Measurements from ENCODE around the gene TOLLIP. TPM values are rescaled to one million over a fixed set of nuclear protein-coding genes. Genes with fewer than 3 reads are reported as not detected.
"Not testable (repeated sequence)": the region's sequence is repeated elsewhere in the genome, so short reads cannot be mapped to it uniquely, and the experiment has no call there.

TOLLIP gene
- 10 to 100 TPM; 51.1 to 63.9 TPM for total RNA-seq

GRCh38 chr11:1309498-1310317 lies at the start of gene TOLLIP:
Gene TOLLIP (minus strand): TSS chr11:1309632. CDS start chr11:1309498, 134 bp downstream.
- WGBS, 2 donors: 0 to 1% methylated on average over 9 to 79 of the region's 97 CpGs
- no peaks in the 10 kb centered on the region for H3K9me3 ChIP-seq
- no peaks in the 10 kb centered on the region for H3K36me3 ChIP-seq (replicated peaks in 1 of 2; ENCODE audit: insufficient read depth in 1 of 2, low read depth in 2 of 2)
- H3K27me3 ChIP-seq: no peaks in the 10 kb centered on the region
- peak within 1 kb of the TSS; percentile 50 to 71 for H3K4me3 ChIP-seq
- intact Hi-C loops (cut with DNase I): no loop called here
- peaks cover 51% of the 10 kb centered on the region for H3K4me1 ChIP-seq
- TF ChIP-seq CTCF (IDR thresholded peaks at IDR 0.05) (peak in 3 of 7 experiments; percentile 27 to 46 (median 29)), POLR2A (IDR thresholded peaks at IDR 0.05) (peak; percentile 87 to 92 (median 90))
- H3K27ac ChIP-seq: peak within 1 kb of the TSS; percentile 76 to 97 (median 94)
- ATAC-seq: peak; percentile 96
- peak; percentile 94 to 96 (median 95) for DNase-seq

GRCh38 chr11:1358931-1359330 lies 49.5 kb upstream of the TOLLIP start:
- H3K36me3 ChIP-seq (replicated peaks in 1 of 2; ENCODE audit: insufficient read depth in 1 of 2, low read depth in 2 of 2); DNase-seq; H3K27ac ChIP-seq; ATAC-seq; H3K9me3 ChIP-seq; H3K4me3 ChIP-seq; H3K27me3 ChIP-seq; intact Hi-C loops (cut with DNase I): not testable (repeated sequence)
- peaks cover 12% of the 10 kb centered on the region for H3K4me1 ChIP-seq
- 93 to 94% methylated on average over 17 of the region's 17 CpGs for WGBS, 2 donors

GRCh38 chr11:1358286-1358685 lies 48.9 kb upstream of the TOLLIP start:
- no peaks in the 10 kb centered on the region for H3K9me3 ChIP-seq
- H3K4me1 ChIP-seq: peaks cover 12% of the 10 kb centered on the region
- no peak overlapping the region for H3K27ac ChIP-seq
- WGBS, 2 donors: 76 to 80% methylated on average over 10 to 16 of the region's 16 CpGs
- DNase-seq (no peak), ATAC-seq (no peak)
- H3K27me3 ChIP-seq: peaks cover 0 to 4% of the 10 kb centered on the region in 2 donors
- no peak for TF ChIP-seq POLR2A (IDR thresholded peaks at IDR 0.05)
- TF ChIP-seq CTCF (IDR thresholded peaks at IDR 0.05): no peak
- intact Hi-C loops (cut with DNase I): no loop called here
- no peak overlapping the region for H3K4me3 ChIP-seq
- no peaks in the 10 kb centered on the region for H3K36me3 ChIP-seq (replicated peaks in 1 of 2; ENCODE audit: insufficient read depth in 1 of 2, low read depth in 2 of 2)

GRCh38 chr11:1356478-1356960 lies 47.1 kb upstream of the TOLLIP start:
- DNase-seq (no peak), ATAC-seq (peak; percentile 10)
- intact Hi-C loops (cut with DNase I): no loop called here
- WGBS, 2 donors: 72 to 77% methylated on average over 13 of the region's 13 CpGs
- Histone ChIP-seq H3K27ac (no peak overlapping the region), H3K36me3 (replicated peaks in 1 of 2; ENCODE audit: insufficient read depth in 1 of 2, low read depth in 2 of 2) (no peaks in the 10 kb centered on the region), H3K4me3 (no peak overlapping the region), H3K9me3 (no peaks in the 10 kb centered on the region), H3K27me3 (peaks cover 0 to 4% of the 10 kb centered on the region in 2 donors), H3K4me1 (peaks cover 12% of the 10 kb centered on the region)
- TF ChIP-seq CTCF (IDR thresholded peaks at IDR 0.05) (no peak), POLR2A (IDR thresholded peaks at IDR 0.05) (no peak)

GRCh38 chr11:1356007-1356435 lies 46.6 kb upstream of the TOLLIP start:
- Histone ChIP-seq H3K36me3 (replicated peaks in 1 of 2; ENCODE audit: insufficient read depth in 1 of 2, low read depth in 2 of 2) (no peaks in the 10 kb centered on the region), H3K4me3 (no peak overlapping the region), H3K27me3 (peaks cover 0 to 4% of the 10 kb centered on the region in 2 donors), H3K4me1 (peaks cover 12% of the 10 kb centered on the region), H3K9me3 (no peaks in the 10 kb centered on the region), H3K27ac (no peak overlapping the region)
- WGBS, 2 donors: 10 to 15% methylated on average over 13 to 14 of the region's 14 CpGs
- ATAC-seq (peak; percentile 61), DNase-seq (no peak)
- intact Hi-C loops (cut with DNase I): no loop called here
- TF ChIP-seq CTCF (IDR thresholded peaks at IDR 0.05) (no peak), POLR2A (IDR thresholded peaks at IDR 0.05) (no peak)

All from body of pancreas (tissue), 4 donors.